H9 (cell line): ENCODE data around the gene ITIH5. TPM values are rescaled to one million over a fixed set of nuclear protein-coding genes. Genes with fewer than 3 reads are reported as not detected.

Experiments
- DNase-seq: peaks from one replicate; pipeline ENCODE4 v3.0.0-alpha.2; 2017
- H2AFZ ChIP-seq: one replicate; pipeline ENCODE4 v1.6.1; 2013; ENCODE audit warnings: mild to moderate bottlenecking, low read length, control low read depth, moderate library complexity
- H2AK5ac ChIP-seq: 2 replicates; pipeline ENCODE4 v1.6.1; 2013; ENCODE audit warnings: low read length, control low read depth, mixed read lengths; ENCODE audit not compliant: insufficient read length
- H2BK120ac ChIP-seq: one replicate; pipeline ENCODE4 v1.6.1; 2013; ENCODE audit warnings: low read depth, mild to moderate bottlenecking, low read length, control low read depth, inconsistent platforms; ENCODE audit not compliant: poor library complexity, severe bottlenecking
- H2BK12ac ChIP-seq: 2 replicates; pipeline ENCODE4 v1.6.1; 2013; ENCODE audit warnings: low read length, control low read depth, mixed read lengths, low read depth; ENCODE audit not compliant: insufficient read length
- H2BK15ac ChIP-seq: 2 replicates; pipeline ENCODE4 v1.6.1; 2013; ENCODE audit warnings: low read depth, low read length, control low read depth
- H2BK20ac ChIP-seq: one replicate; pipeline ENCODE4 v1.6.1; 2013; ENCODE audit warnings: low read depth, mild to moderate bottlenecking, low read length, control low read depth, inconsistent platforms; ENCODE audit not compliant: poor library complexity, severe bottlenecking
- H2BK5ac ChIP-seq: 2 replicates; pipeline ENCODE4 v1.6.1; 2013; ENCODE audit warnings: low read length, control low read depth, mixed read lengths; ENCODE audit not compliant: insufficient read length
- H3K14ac ChIP-seq: 2 replicates; pipeline ENCODE4 v1.6.1; 2013; ENCODE audit warnings: low read length, control low read depth; ENCODE audit not compliant: insufficient read depth
- H3K18ac ChIP-seq: 2 replicates; pipeline ENCODE4 v1.6.1; 2013; ENCODE audit warnings: low read depth, mild to moderate bottlenecking, mixed read lengths, low read length, control low read depth; ENCODE audit not compliant: insufficient read length
- H3K23ac ChIP-seq: 2 replicates; pipeline ENCODE4 v1.6.1; 2013; ENCODE audit warnings: low read length, control low read depth, mixed read lengths, low read depth; ENCODE audit not compliant: insufficient read length
- H3K23me2 ChIP-seq: 2 replicates; pipeline ENCODE4 v1.6.1; 2013; ENCODE audit warnings: low read depth, mild to moderate bottlenecking, mixed read lengths, low read length, control low read depth; ENCODE audit not compliant: insufficient read length, poor library complexity, severe bottlenecking
- H3K27ac ChIP-seq: 2 replicates; pipeline ENCODE4 v1.5.1; 2013; ENCODE audit warnings: low read length, control low read depth, mixed read lengths, low read depth; ENCODE audit not compliant: insufficient read length
- H3K27me3 ChIP-seq: 2 replicates; pipeline ENCODE4 v1.6.1; 2013; ENCODE audit warnings: low read length, control low read depth, inconsistent platforms; ENCODE audit not compliant: insufficient read depth
- H3K4ac ChIP-seq: 2 replicates; pipeline ENCODE4 v1.6.1; 2013; ENCODE audit warnings: low read depth, mild to moderate bottlenecking, control low read depth, inconsistent platforms, low read length, moderate library complexity
- H3K4me1 ChIP-seq: 2 replicates; pipeline ENCODE4 v1.6.1; 2013; ENCODE audit warnings: low read length, control low read depth, inconsistent platforms; ENCODE audit not compliant: insufficient read depth
- H3K4me2 ChIP-seq: 2 replicates; pipeline ENCODE4 v1.6.1; 2013; ENCODE audit warnings: low read length, control low read depth, mixed read lengths; ENCODE audit not compliant: insufficient read length, insufficient read depth
- H3K56ac ChIP-seq: 2 replicates; pipeline ENCODE4 v1.6.1; 2013; ENCODE audit warnings: low read depth, mild to moderate bottlenecking, mixed read lengths, low read length, control low read depth; ENCODE audit not compliant: insufficient read length
- H3K79me1 ChIP-seq: 2 replicates; pipeline ENCODE4 v1.6.1; 2013; ENCODE audit warnings: low read depth, mild to moderate bottlenecking, moderate library complexity, low read length, control low read depth, inconsistent platforms; ENCODE audit not compliant: insufficient read depth, poor library complexity, severe bottlenecking
- H3K79me2 ChIP-seq: 2 replicates; pipeline ENCODE4 v1.6.1; 2013; ENCODE audit warnings: low read length, control low read depth, inconsistent platforms; ENCODE audit not compliant: insufficient read depth
- H3K9ac ChIP-seq: 2 replicates; pipeline ENCODE4 v1.6.1; 2013; ENCODE audit warnings: low read length, control low read depth, mixed read lengths; ENCODE audit not compliant: insufficient read length; ENCODE audit errors: extremely low read depth
- H3K9me3 ChIP-seq: one replicate; pipeline ENCODE4 v1.6.1; 2013; ENCODE audit warnings: low read depth, low read length, inconsistent platforms; ENCODE audit not compliant: control insufficient read depth
- H3T11ph ChIP-seq: one replicate; pipeline ENCODE4 v1.6.1; 2013; ENCODE audit warnings: mild to moderate bottlenecking, low read length, control low read depth, inconsistent platforms
- H4K20me1 ChIP-seq: one replicate; pipeline ENCODE4 v1.6.1; 2013; ENCODE audit not compliant: control insufficient read depth, insufficient read length, insufficient read depth
- H4K5ac ChIP-seq: 2 replicates; pipeline ENCODE4 v1.6.1; 2013; ENCODE audit warnings: low read depth, mild to moderate bottlenecking, mixed read lengths, low read length, control low read depth; ENCODE audit not compliant: insufficient read length
- H4K8ac ChIP-seq: replicated peaks from 2 replicates; pipeline ENCODE4 v1.6.1; 2013; ENCODE audit warnings: low read length, control low read depth, mixed read lengths, low read depth; ENCODE audit not compliant: insufficient read length
- H4K91ac ChIP-seq: 2 replicates; pipeline ENCODE4 v1.6.1; 2013; ENCODE audit warnings: low read depth, mild to moderate bottlenecking, moderate library complexity, mixed read lengths, low read length, control low read depth; ENCODE audit not compliant: insufficient read length
- H3K27ac Mint-ChIP-seq, 3 experiments: 2 replicates in 2 of 3; 3 replicates in 1 of 3; pipeline ENCODE4 v1.8.0; 2020 to 2021; ENCODE audit warnings: mixed read lengths in 3 of 3, mild to moderate bottlenecking in 1 of 3, moderate library complexity in 1 of 3
- H3K27me3 Mint-ChIP-seq: 2 replicates; pipeline ENCODE4 v1.8.0; 2021; ENCODE audit warnings: low read depth, mild to moderate bottlenecking, moderate library complexity, mixed read lengths
- H3K36me3 Mint-ChIP-seq, 3 experiments: 2 replicates in 2 of 3; 3 replicates in 1 of 3; pipeline ENCODE4 v1.8.0; 2020 to 2021; ENCODE audit warnings: low read depth in 3 of 3, mixed read lengths in 3 of 3; ENCODE audit not compliant: insufficient read depth in 1 of 3
- H3K4me1 Mint-ChIP-seq, 2 experiments: 2 replicates each; pipeline ENCODE4 v1.8.0; 2020; ENCODE audit warnings: mixed read lengths in 2 of 2
- H3K4me3 Mint-ChIP-seq, 2 experiments: 2 replicates in 1 of 2; 3 replicates in 1 of 2; pipeline ENCODE4 v1.8.0; 2020 to 2021; ENCODE audit warnings: mild to moderate bottlenecking in 2 of 2, mixed read lengths in 2 of 2, moderate library complexity in 1 of 2
- H3K9me3 Mint-ChIP-seq, 2 experiments: 2 replicates in 1 of 2; 3 replicates in 1 of 2; pipeline ENCODE4 v1.8.0; 2020; ENCODE audit warnings: mild to moderate bottlenecking in 2 of 2, mixed read lengths in 2 of 2, moderate library complexity in 1 of 2
- CTCF ChIP-seq: fragments of 200-600 bp; sonication (generic); conservative IDR thresholded peaks from 3 replicates; pipeline ENCODE4 v1.8.0; 2021; ENCODE audit warnings: antibody characterized with exemption, mild to moderate bottlenecking
- WGBS: extraction: QIAGEN DNeasy Blood & Tissue Kit; methylation state at CpG from one replicate; pipeline ENCODE4 v1.1.7; 2013; ENCODE audit warnings: missing lambda C conversion rate, low lambda C conversion rate, mixed read lengths; ENCODE audit not compliant: insufficient read length; ENCODE audit errors: extremely low coverage; 5-methylcytosine and 5-hydroxymethylcytosine counted together
- long read RNA-seq: library from polyadenylated mRNA; unstranded; transcript quantifications from one replicate; pipeline ENCODE4 v2.0.0, GENCODE V29; 2020
- total RNA-seq: library from RNA; stranded (reverse); gene quantifications from 2 replicates; pipeline ENCODE4 v1.2.1, GENCODE V29; 2021

Gene ITIH5
- total RNA-seq, result 1.1 and 1.3 TPM in 2 replicates
- long read RNA-seq, full-length matches to known transcripts, result 2 of 9 reads
- long read RNA-seq, partial matches to known transcripts, result 4 of 9 reads
- long read RNA-seq, other reads (novel, unspliced or antisense), result 3 of 9 reads

GRCh38 chr10:7666253-7667023 lies at the start of gene ITIH5:
Gene ITIH5, minus strand, starts transcription at chr10:7666966. Its CDS starts 74 bp downstream, at chr10:7666892.
- no CpG with 5 or more reads among the region's 54 CpGs for WGBS
- H3K27ac Mint-ChIP-seq, result peak within 1 kb of the TSS in 1 of 3 experiments; percentile 19; a peak in 1 of 7 replicates
- peak; percentile 53 for DNase-seq
- H2BK120ac ChIP-seq, result no peak within 1 kb of the TSS
- H4K91ac ChIP-seq, result no peak within 1 kb of the TSS
- no peak within 1 kb of the TSS for H2AFZ ChIP-seq
- H4K5ac ChIP-seq, result no peak within 1 kb of the TSS
- no peak within 1 kb of the TSS for H3T11ph ChIP-seq
- H2AK5ac ChIP-seq, result no peak within 1 kb of the TSS
- H3K4me1 Mint-ChIP-seq, result peaks cover 16 to 21% of the 10 kb centered on the region in 2 experiments
- peaks cover 62% of the 10 kb centered on the region for H3K27me3 Mint-ChIP-seq
- H3K56ac ChIP-seq, result no peak within 1 kb of the TSS
- no peak within 1 kb of the TSS for H2BK15ac ChIP-seq
- no peak within 1 kb of the TSS for H3K23ac ChIP-seq
- H3K27ac ChIP-seq, result no peak within 1 kb of the TSS
- no peak within 1 kb of the TSS for H2BK20ac ChIP-seq
- no peak within 1 kb of the TSS for H2BK12ac ChIP-seq
- H3K23me2 ChIP-seq, result peaks cover 7% of the 10 kb centered on the region
- H3K4me1 ChIP-seq, result no peaks in the 10 kb centered on the region
- no peaks in the 10 kb centered on the region for H3K79me2 ChIP-seq
- no peaks in the 10 kb centered on the region for H4K20me1 ChIP-seq
- peaks cover 13% of the 10 kb centered on the region; the same call in 1 of the 2 replicates for H3K27me3 ChIP-seq
- H4K8ac ChIP-seq, result no peak within 1 kb of the TSS
- no peak within 1 kb of the TSS for H3K9ac ChIP-seq
- no peak within 1 kb of the TSS for H2BK5ac ChIP-seq
- H3K4me3 Mint-ChIP-seq, result peak within 1 kb of the TSS; percentile 71 to 95
- no peak within 1 kb of the TSS for H3K14ac ChIP-seq
- no peaks in the 10 kb centered on the region for H3K79me1 ChIP-seq
- no peaks in the 10 kb centered on the region for H3K36me3 Mint-ChIP-seq
- TF ChIP-seq CTCF, result no peak
- no peak within 1 kb of the TSS for H3K18ac ChIP-seq
- H3K4ac ChIP-seq, result no peak within 1 kb of the TSS
- no peaks in the 10 kb centered on the region; a peak in 1 of 5 replicates for H3K9me3 Mint-ChIP-seq
- peak within 1 kb of the TSS; percentile 86 for H3K4me2 ChIP-seq
- no peaks in the 10 kb centered on the region for H3K9me3 ChIP-seq
